B cell (primary cell): ENCODE measurements around the gene GRB10. TPM values are rescaled to one million over a fixed set of nuclear protein-coding genes. Genes with fewer than 3 reads are reported as not detected.

Experiments used
- ATAC-seq: fragments of 200-7000 bp; cut with Tn5 transposase; one replicate; pipeline ENCODE4 v1.10.0; 2021; ENCODE audit warnings: low read depth, mild to moderate bottlenecking, moderate number of reproducible peaks, moderate library complexity
- CTCF ChIA-PET: fragments of 350-600 bp; sonication (Branson Sonifier 250); formaldehyde crosslinking; loops from one replicate; lab custom pipeline; 2021; ENCODE audit warnings: antibody characterized with exemption, inconsistent platforms; lab: Charles Lee
- POLR2A ChIA-PET: fragments of 350-600 bp; sonication (Branson Sonifier 250); formaldehyde crosslinking; loops from one replicate; lab custom pipeline; 2021; ENCODE audit warnings: antibody characterized with exemption; lab: Charles Lee
- DNase-seq: peaks from one replicate; pipeline ENCODE4 v3.0.0; 2013
- H2AFZ ChIP-seq: 2 replicates; pipeline ENCODE4 v1.6.1; 2012; ENCODE audit warnings: mild to moderate bottlenecking, low read depth, low read length; ENCODE audit not compliant: insufficient read depth, poor library complexity, severe bottlenecking
- H3K27ac ChIP-seq, 2 donors: 1 replicate in 1 of 2; 2 replicates in 1 of 2; pipeline ENCODE4 v1.5.1; 2012 to 2013; ENCODE audit warnings: low read length in 2 of 2, mild to moderate bottlenecking in 2 of 2, moderate library complexity in 1 of 2
- H3K27me3 ChIP-seq, 4 experiments: fragments of 200-600 bp in 1 of 4; sonication (generic) in 1 of 4; replicated peaks in 1 of 4; 1 replicate in 2 of 4; 2 replicates in 2 of 4; pipeline versions ENCODE4 v1.6.1 to v1.7.0; 2013 to 2016; ENCODE audit warnings: low read length in 3 of 4, mild to moderate bottlenecking in 2 of 4, mixed read lengths in 1 of 4, moderate library complexity in 1 of 4; ENCODE audit not compliant: insufficient read depth in 4 of 4, control insufficient read depth in 3 of 4; ENCODE audit errors: control extremely low read depth in 1 of 4
- H3K36me3 ChIP-seq, 2 experiments: replicated peaks in 1 of 2; 1 replicate in 1 of 2; 2 replicates in 1 of 2; pipeline versions ENCODE4 v1.6.1 to v1.7.1; 2013; ENCODE audit warnings: low read length in 1 of 2; ENCODE audit not compliant: insufficient read depth in 2 of 2, control insufficient read depth in 1 of 2; ENCODE audit errors: control extremely low read depth in 1 of 2, extremely low read depth in 1 of 2
- H3K4me1 ChIP-seq, 2 donors: fragments of 200-600 bp in 1 of 2; sonication (generic) in 1 of 2; 1 replicate in 1 of 2; 2 replicates in 1 of 2; pipeline versions ENCODE4 v1.5.1 to v1.6.1; 2013 to 2017; ENCODE audit warnings: low read length in 2 of 2; ENCODE audit not compliant: control insufficient read depth in 2 of 2, insufficient read depth in 2 of 2
- H3K4me2 ChIP-seq: replicated peaks from 2 replicates; pipeline ENCODE3; 2012; ENCODE audit warnings: mild to moderate bottlenecking, low read depth, low read length; ENCODE audit not compliant: poor library complexity, severe bottlenecking
- H3K4me3 ChIP-seq, 5 experiments: fragments of 200-600 bp in 1 of 5; sonication (generic) in 1 of 5; 1 replicate in 3 of 5; 2 replicates in 2 of 5; pipeline versions ENCODE4 v1.5.1 to v1.7.0; 2011 to 2016; ENCODE audit warnings: low read length in 4 of 5, mild to moderate bottlenecking in 4 of 5, low read depth in 2 of 5, control low read depth in 1 of 5, moderate library complexity in 1 of 5; ENCODE audit not compliant: insufficient read depth in 1 of 5; ENCODE audit errors: control extremely low read depth in 1 of 5, extremely low read depth in 1 of 5
- H3K79me2 ChIP-seq: fragments of 200-600 bp; sonication (generic); one replicate; pipeline ENCODE4 v1.6.0; 2016; ENCODE audit warnings: low read length; ENCODE audit not compliant: control insufficient read depth, insufficient read depth
- H3K9ac ChIP-seq: fragments of 200-600 bp; sonication (generic); 2 replicates; pipeline ENCODE4 v1.6.1; 2017; ENCODE audit warnings: mild to moderate bottlenecking, low read length, moderate library complexity
- H3K9me3 ChIP-seq, 3 donors: one replicate each; pipeline versions ENCODE4 v1.6.1 to v1.7.1; 2013; ENCODE audit warnings: low read length in 2 of 3; ENCODE audit not compliant: control insufficient read depth in 2 of 3, insufficient read depth in 1 of 3; ENCODE audit errors: control extremely low read depth in 1 of 3
- H4K20me1 ChIP-seq: 2 replicates; pipeline ENCODE4 v1.6.0; 2012; ENCODE audit warnings: mild to moderate bottlenecking, low read length; ENCODE audit not compliant: insufficient read depth, control insufficient read depth, poor library complexity, severe bottlenecking
- H3K27ac Mint-ChIP-seq: one replicate; pipeline ENCODE4 v1.8.0; 2021; ENCODE audit warnings: mixed read lengths
- H3K27me3 Mint-ChIP-seq: one replicate; pipeline ENCODE4 v1.8.0; 2021; ENCODE audit warnings: mixed read lengths
- H3K4me1 Mint-ChIP-seq: one replicate; pipeline ENCODE4 v1.8.0; 2021; ENCODE audit warnings: mixed read lengths
- H3K4me3 Mint-ChIP-seq: one replicate; pipeline ENCODE4 v1.8.0; 2021; ENCODE audit warnings: mixed read lengths
- H3K9me3 Mint-ChIP-seq: one replicate; pipeline ENCODE4 v1.8.0; 2022; ENCODE audit warnings: mixed read lengths; ENCODE audit not compliant: insufficient read depth
- CTCF ChIP-seq: fragments of 200-600 bp; IDR thresholded peaks from one replicate; pipeline ENCODE4 v1.8.0; 2022; ENCODE audit warnings: antibody characterized with exemption, mild to moderate bottlenecking
- EZH2 ChIP-seq: IDR thresholded peaks from 2 replicates; pipeline ENCODE4 v1.6.1; 2012; ENCODE audit warnings: borderline replicate concordance, low read depth, mild to moderate bottlenecking, moderate library complexity, low read length; ENCODE audit not compliant: insufficient read depth, poor library complexity, severe bottlenecking
- WGBS: methylation state at CpG from one replicate; pipeline ENCODE4 v1.1.5; 2013; ENCODE audit warnings: missing lambda C conversion rate; ENCODE audit not compliant: insufficient coverage; 5-methylcytosine and 5-hydroxymethylcytosine counted together
- intact Hi-C: fragments of 100-400 bp; cut with micrococcal nuclease; formaldehyde crosslinking; loops from one replicate; pipeline ENCODE4 v1.10.0; 2022
- polyA plus RNA-seq: library from polyadenylated mRNA; depleted of rRNA; stranded (reverse); fragments of >200 nt; gene quantifications from 2 replicates; pipeline ENCODE4 v1.2.3, GENCODE V29; 2012
- total RNA-seq, 2 donors: library from RNA; stranded (reverse); fragments of 120-200 nt in 1 of 2; gene quantifications; 1 replicate in 1 of 2; 2 replicates in 1 of 2; pipeline versions ENCODE4 v1.2.3 to v1.2.4, GENCODE V29; 2013 to 2022

The GRB10 gene
- total and polyA plus RNA-seq, 2 donors (not counting 1 experiment from before 2014, with no cell fraction given), result 0.04 TPM; not detected in 1

GRCh38 chr7:50748472-50748871 lies 34.2 kb downstream of the GRB10 start:
- Histone ChIP-seq H3K9ac (no peak overlapping the region), H3K27ac (no peak overlapping the region), H3K79me2 (no peaks in the 10 kb centered on the region), H3K9me3 (no peaks in the 10 kb centered on the region), H2AFZ (no peak overlapping the region), H3K4me2 (no peak overlapping the region), H3K36me3 (no peaks in the 10 kb centered on the region), H3K4me3 (no peak overlapping the region), H3K27me3 (peaks cover 0 to 3% (median 0%) of the 10 kb centered on the region in 4 experiments), H3K4me1 (no peaks in the 10 kb centered on the region), H4K20me1 (no peaks in the 10 kb centered on the region)
- POLR2A ChIA-PET, result no interaction called here
- DNase-seq, result no peak
- Mint-ChIP-seq H3K4me1 (no peaks in the 10 kb centered on the region), H3K9me3 (no peaks in the 10 kb centered on the region), H3K27ac (no peak overlapping the region), H3K4me3 (no peak overlapping the region), H3K27me3 (peaks cover 23% of the 10 kb centered on the region)
- intact Hi-C loops, result no loop called here
- TF ChIP-seq CTCF (no peak), EZH2 (no peak)
- no peak for ATAC-seq
- 86% methylated on average over 7 of the region's 8 CpGs for WGBS
- CTCF ChIA-PET, result no interaction called here

GRCh38 chr7:50745835-50746234 lies 36.9 kb downstream of the GRB10 start:
- intact Hi-C loops, result no loop called here
- Mint-ChIP-seq H3K4me3 (no peak overlapping the region), H3K4me1 (no peaks in the 10 kb centered on the region), H3K9me3 (no peaks in the 10 kb centered on the region), H3K27ac (no peak overlapping the region), H3K27me3 (peaks cover 26% of the 10 kb centered on the region)
- Histone ChIP-seq H3K9ac (no peak overlapping the region), H3K36me3 (no peaks in the 10 kb centered on the region), H3K4me1 (no peaks in the 10 kb centered on the region), H3K27me3 (peaks cover 0 to 3% (median 0%) of the 10 kb centered on the region in 4 experiments), H3K4me3 (no peak overlapping the region), H4K20me1 (no peaks in the 10 kb centered on the region), H3K79me2 (no peaks in the 10 kb centered on the region), H3K27ac (no peak overlapping the region), H3K9me3 (no peaks in the 10 kb centered on the region), H3K4me2 (no peak overlapping the region), H2AFZ (no peak overlapping the region)
- no peak for ATAC-seq
- DNase-seq, result no peak
- CTCF ChIA-PET, result no interaction called here
- 83% methylated on average over 1 of the region's 2 CpGs for WGBS
- TF ChIP-seq EZH2 (no peak), CTCF (no peak)
- POLR2A ChIA-PET, result no interaction called here
